ENCODE results near the gene TMUB1. TPM values are rescaled to one million over a fixed set of nuclear protein-coding genes. Genes with fewer than 3 reads are reported as not detected.

The TMUB1 gene
- total and polyA plus RNA-seq, 9 of the 15 experiments (the other 6 are each of a cell fraction or from before 2014, with no cell fraction given): 0.14 to 241 (median 74.1) TPM

- peak; percentile 20; the same call in 1 of the 2 replicates for TF ChIP-seq ELF2 (CRISPR knock-in tag; IDR thresholded peaks at IDR 0.05)
- TF ChIP-seq, protein P1, sequence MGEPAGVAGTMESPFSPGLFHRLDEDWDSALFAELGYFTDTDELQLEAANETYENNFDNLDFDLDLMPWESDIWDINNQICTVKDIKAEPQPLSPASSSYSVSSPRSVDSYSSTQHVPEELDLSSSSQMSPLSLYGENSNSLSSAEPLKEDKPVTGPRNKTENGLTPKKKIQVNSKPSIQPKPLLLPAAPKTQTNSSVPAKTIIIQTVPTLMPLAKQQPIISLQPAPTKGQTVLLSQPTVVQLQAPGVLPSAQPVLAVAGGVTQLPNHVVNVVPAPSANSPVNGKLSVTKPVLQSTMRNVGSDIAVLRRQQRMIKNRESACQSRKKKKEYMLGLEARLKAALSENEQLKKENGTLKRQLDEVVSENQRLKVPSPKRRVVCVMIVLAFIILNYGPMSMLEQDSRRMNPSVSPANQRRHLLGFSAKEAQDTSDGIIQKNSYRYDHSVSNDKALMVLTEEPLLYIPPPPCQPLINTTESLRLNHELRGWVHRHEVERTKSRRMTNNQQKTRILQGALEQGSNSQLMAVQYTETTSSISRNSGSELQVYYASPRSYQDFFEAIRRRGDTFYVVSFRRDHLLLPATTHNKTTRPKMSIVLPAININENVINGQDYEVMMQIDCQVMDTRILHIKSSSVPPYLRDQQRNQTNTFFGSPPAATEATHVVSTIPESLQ (CRISPR knock-in tag; IDR thresholded peaks at IDR 0.05): no peak; the same call in 1 of the 2 replicates
- TF ChIP-seq TAF1 (IDR thresholded peaks at IDR 0.05; ENCODE audit: control insufficient read depth, extremely low read depth, insufficient read depth, low read length, severe bottlenecking): peak; percentile 57
- TF ChIP-seq, protein P2, sequence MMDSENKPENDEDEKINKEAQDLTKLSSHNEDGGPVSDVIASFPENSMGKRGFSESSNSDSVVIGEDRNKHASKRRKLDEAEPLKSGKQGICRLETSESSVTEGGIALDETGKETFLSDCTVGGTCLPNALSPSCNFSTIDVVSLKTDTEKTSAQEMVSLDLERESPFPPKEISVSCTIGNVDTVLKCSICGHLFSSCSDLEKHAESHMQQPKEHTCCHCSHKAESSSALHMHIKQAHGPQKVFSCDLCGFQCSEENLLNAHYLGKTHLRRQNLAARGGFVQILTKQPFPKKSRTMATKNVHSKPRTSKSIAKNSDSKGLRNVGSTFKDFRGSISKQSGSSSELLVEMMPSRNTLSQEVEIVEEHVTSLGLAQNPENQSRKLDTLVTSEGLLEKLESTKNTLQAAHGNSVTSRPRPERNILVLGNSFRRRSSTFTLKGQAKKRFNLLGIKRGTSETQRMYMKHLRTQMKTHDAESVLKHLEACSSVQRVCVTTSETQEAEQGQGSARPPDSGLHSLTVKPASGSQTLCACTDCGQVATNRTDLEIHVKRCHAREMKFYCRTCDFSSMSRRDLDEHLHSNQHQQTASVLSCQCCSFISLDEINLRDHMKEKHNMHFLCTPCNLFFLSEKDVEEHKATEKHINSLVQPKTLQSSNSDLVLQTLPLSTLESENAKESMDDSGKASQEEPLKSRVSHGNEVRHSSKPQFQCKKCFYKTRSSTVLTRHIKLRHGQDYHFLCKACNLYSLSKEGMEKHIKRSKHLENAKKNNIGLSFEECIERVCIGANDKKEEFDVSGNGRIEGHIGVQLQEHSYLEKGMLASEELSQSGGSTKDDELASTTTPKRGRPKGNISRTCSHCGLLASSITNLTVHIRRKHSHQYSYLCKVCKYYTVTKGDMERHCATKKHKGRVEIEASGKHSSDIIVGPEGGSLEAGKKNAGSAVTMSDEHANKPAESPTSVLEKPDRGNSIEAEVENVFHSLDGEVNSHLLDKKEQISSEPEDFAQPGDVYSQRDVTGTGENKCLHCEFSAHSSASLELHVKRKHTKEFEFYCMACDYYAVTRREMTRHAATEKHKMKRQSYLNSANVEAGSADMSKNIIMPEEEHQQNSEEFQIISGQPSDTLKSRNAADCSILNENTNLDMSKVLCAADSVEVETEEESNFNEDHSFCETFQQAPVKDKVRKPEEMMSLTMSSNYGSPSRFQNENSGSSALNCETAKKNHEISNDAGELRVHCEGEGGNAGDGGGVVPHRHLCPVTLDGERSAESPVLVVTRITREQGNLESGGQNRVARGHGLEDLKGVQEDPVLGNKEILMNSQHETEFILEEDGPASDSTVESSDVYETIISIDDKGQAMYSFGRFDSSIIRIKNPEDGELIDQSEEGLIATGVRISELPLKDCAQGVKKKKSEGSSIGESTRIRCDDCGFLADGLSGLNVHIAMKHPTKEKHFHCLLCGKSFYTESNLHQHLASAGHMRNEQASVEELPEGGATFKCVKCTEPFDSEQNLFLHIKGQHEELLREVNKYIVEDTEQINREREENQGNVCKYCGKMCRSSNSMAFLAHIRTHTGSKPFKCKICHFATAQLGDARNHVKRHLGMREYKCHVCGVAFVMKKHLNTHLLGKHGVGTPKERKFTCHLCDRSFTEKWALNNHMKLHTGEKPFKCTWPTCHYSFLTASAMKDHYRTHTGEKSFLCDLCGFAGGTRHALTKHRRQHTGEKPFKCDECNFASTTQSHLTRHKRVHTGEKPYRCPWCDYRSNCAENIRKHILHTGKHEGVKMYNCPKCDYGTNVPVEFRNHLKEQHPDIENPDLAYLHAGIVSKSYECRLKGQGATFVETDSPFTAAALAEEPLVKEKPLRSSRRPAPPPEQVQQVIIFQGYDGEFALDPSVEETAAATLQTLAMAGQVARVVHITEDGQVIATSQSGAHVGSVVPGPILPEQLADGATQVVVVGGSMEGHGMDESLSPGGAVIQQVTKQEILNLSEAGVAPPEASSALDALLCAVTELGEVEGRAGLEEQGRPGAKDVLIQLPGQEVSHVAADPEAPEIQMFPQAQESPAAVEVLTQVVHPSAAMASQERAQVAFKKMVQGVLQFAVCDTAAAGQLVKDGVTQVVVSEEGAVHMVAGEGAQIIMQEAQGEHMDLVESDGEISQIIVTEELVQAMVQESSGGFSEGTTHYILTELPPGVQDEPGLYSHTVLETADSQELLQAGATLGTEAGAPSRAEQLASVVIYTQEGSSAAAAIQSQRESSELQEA (IDR thresholded peaks at IDR 0.05; ENCODE audit: low read depth): no peak
- peak in 1 of 2 experiments; percentile 18; a peak in 1 of 4 replicates for TF ChIP-seq ARNT (IDR thresholded peaks at IDR 0.05)
- no peak for TF ChIP-seq ZNF146 (CRISPR knock-in tag; IDR thresholded peaks at IDR 0.05; ENCODE audit: unreplicated experiment)
- TF ChIP-seq REST (IDR thresholded peaks at IDR 0.05; ENCODE audit: borderline replicate concordance): peak; percentile 7; the same call in 1 of the 2 replicates
- 0 out of 2 replicates have a peak, but pooled peaks have one; percentile 9 for TF ChIP-seq REST (CRISPR knock-in tag; IDR thresholded peaks at IDR 0.05; ENCODE audit: low read depth)
These were observed 25.1 kb downstream of the TMUB1 start (continued) for GRCh38 chr7:151057989-151058780.

Measured in K562 (cell line).